DOHH2 (cell line): ENCODE data around the gene ERFE.

ENCODE experiments used
- EZH2phosphoT487 ChIP-seq: fragments of 200-600 bp; sonication (generic); IDR thresholded peaks from 2 replicates; pipeline ENCODE4 v1.6.1; 2017; ENCODE audit warnings: borderline replicate concordance, mild to moderate bottlenecking, antibody characterized with exemption, low read length, moderate library complexity, mixed read lengths
- TF ChIP-seq, protein P1 (sequence below): fragments of 200-600 bp; sonication (generic); IDR thresholded peaks from one replicate; pipeline ENCODE4 v1.5.1; 2014; ENCODE audit warnings: antibody characterized with exemption, mild to moderate bottlenecking, low read depth, low read length; ENCODE audit not compliant: poor library complexity, severe bottlenecking

DNA sequence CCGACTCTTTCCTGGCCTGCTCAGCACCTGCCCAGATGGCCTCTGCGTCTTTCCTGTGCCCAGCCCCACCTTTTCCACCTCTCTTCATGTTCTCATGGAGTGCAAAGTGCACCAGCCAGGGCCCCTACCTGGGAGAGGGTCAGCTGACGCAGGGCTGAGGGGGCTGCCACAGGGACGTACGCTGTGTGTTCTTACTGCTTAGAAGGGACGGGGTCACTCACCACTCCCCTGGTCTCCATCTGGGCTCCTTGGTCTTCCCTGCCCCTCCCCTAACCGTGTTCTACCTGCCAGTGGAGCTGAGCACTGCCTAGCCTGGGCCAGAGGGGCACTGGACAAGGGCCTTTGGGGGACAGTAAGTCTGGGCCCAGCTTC, 8.6 kb downstream of the ERFE start:
- TF ChIP-seq, protein P1, sequence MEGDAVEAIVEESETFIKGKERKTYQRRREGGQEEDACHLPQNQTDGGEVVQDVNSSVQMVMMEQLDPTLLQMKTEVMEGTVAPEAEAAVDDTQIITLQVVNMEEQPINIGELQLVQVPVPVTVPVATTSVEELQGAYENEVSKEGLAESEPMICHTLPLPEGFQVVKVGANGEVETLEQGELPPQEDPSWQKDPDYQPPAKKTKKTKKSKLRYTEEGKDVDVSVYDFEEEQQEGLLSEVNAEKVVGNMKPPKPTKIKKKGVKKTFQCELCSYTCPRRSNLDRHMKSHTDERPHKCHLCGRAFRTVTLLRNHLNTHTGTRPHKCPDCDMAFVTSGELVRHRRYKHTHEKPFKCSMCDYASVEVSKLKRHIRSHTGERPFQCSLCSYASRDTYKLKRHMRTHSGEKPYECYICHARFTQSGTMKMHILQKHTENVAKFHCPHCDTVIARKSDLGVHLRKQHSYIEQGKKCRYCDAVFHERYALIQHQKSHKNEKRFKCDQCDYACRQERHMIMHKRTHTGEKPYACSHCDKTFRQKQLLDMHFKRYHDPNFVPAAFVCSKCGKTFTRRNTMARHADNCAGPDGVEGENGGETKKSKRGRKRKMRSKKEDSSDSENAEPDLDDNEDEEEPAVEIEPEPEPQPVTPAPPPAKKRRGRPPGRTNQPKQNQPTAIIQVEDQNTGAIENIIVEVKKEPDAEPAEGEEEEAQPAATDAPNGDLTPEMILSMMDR = no peak
- TF ChIP-seq EZH2phosphoT487 = no peak
